Omental fat pad (tissue), 4 donors: Measurements from ENCODE around the gene CDYL. TPM values are rescaled to one million over a fixed set of nuclear protein-coding genes. Genes with fewer than 3 reads are reported as not detected.

Experiments used
- ATAC-seq: fragments of 150-250 bp; one replicate; pipeline ENCODE4 v1.9.1; 2016; ENCODE audit warnings: mild to moderate bottlenecking, moderate library complexity; ENCODE audit not compliant: low FRiP score
- DNase-seq: peaks from one replicate; pipeline ENCODE4 v3.0.0-alpha.2; 2019; ENCODE audit warnings: low spot score
- total RNA-seq, 4 donors: library from RNA; depleted of rRNA; stranded (reverse); fragments of >200 nt; gene quantifications; one replicate each; pipeline ENCODE4 v1.1.0, GENCODE V29; 2016
- TF ChIP-seq, protein P1 (sequence below), 3 donors: fragments of 450-650 bp; IDR thresholded peaks; one replicate each; pipeline ENCODE4 v1.5.1; 2016 to 2017; ENCODE audit warnings: antibody characterized with exemption in 3 of 3, mild to moderate bottlenecking in 3 of 3, moderate library complexity in 2 of 3

CDYL gene, protein sequence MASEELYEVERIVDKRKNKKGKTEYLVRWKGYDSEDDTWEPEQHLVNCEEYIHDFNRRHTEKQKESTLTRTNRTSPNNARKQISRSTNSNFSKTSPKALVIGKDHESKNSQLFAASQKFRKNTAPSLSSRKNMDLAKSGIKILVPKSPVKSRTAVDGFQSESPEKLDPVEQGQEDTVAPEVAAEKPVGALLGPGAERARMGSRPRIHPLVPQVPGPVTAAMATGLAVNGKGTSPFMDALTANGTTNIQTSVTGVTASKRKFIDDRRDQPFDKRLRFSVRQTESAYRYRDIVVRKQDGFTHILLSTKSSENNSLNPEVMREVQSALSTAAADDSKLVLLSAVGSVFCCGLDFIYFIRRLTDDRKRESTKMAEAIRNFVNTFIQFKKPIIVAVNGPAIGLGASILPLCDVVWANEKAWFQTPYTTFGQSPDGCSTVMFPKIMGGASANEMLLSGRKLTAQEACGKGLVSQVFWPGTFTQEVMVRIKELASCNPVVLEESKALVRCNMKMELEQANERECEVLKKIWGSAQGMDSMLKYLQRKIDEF
- total RNA-seq = 10 to 100 TPM; 32.2 to 34.5 (median 33.0) TPM

DNA sequence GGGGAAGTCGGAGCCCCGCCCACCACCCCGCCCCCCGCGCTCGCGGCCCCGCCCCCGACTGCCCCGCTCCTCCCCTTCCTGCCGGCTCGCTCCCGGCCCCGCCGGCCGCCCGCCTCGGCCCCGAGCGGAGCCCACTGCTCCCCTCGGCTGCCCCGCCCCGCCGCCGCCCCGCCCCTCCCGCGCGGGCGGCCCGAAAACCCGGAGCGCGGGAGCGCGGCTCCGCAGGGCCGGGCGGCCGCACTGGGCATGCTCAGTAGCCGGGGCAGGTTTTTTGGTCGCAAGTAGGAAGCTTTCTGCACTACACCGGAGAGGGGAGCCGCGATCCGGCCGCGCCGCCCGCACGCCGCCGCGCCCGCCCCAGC lies at the start of gene CDYL:
Gene CDYL (plus strand): TSS at position 274 of the 362 bp plus-strand sequence. CDS start 380 bp downstream, outside the sequence.
- ATAC-seq (peak; percentile 86), DNase-seq (peak; percentile 61)
- TF ChIP-seq, protein P1, sequence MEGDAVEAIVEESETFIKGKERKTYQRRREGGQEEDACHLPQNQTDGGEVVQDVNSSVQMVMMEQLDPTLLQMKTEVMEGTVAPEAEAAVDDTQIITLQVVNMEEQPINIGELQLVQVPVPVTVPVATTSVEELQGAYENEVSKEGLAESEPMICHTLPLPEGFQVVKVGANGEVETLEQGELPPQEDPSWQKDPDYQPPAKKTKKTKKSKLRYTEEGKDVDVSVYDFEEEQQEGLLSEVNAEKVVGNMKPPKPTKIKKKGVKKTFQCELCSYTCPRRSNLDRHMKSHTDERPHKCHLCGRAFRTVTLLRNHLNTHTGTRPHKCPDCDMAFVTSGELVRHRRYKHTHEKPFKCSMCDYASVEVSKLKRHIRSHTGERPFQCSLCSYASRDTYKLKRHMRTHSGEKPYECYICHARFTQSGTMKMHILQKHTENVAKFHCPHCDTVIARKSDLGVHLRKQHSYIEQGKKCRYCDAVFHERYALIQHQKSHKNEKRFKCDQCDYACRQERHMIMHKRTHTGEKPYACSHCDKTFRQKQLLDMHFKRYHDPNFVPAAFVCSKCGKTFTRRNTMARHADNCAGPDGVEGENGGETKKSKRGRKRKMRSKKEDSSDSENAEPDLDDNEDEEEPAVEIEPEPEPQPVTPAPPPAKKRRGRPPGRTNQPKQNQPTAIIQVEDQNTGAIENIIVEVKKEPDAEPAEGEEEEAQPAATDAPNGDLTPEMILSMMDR (IDR thresholded peaks at IDR 0.05) = no peak

DNA sequence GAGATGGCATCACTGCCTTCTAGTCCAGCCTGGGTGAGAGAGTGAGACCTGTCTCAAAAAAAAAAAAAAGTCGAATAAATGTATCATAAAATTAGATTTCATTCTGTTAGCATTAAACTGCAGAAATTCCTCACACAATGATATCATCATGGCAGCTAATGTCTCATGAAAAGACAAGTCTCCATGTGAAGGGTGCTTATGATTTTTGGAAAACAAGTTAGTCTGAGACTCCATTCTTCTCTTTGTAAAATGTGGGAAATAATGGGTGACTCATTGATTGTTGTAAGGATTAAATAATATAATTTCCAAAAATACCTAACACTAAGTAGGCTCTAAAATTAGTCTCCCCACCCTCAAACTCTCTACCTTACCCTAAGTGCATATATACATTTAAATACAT lies 49.6 kb upstream of the CDYL start:
- TF ChIP-seq, protein P1 (IDR thresholded peaks at IDR 0.05) = no peak
- DNase-seq (no peak), ATAC-seq (no peak)

DNA sequence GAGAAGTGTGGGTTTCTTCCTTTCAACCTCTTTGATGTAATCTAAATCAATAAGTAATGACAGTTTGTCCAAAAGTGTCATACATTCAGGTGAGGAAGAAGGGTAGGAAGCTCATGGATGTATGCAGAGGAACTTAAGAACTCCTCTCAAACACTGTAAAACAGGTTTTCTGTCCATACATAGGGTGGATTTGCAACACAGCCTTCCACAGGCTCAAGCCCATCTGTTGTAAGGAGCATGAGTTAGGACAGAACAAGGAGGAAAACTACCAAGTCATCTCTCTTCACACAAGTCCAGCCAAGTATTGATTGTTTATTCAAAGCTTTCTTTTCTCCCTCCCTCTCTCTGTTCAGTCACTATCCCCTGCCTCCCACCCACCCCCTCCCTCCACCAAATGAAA lies 49.0 kb upstream of the CDYL start:
- ATAC-seq (no peak), DNase-seq (no peak)
- TF ChIP-seq, protein P1 (IDR thresholded peaks at IDR 0.05) = no peak

DNA sequence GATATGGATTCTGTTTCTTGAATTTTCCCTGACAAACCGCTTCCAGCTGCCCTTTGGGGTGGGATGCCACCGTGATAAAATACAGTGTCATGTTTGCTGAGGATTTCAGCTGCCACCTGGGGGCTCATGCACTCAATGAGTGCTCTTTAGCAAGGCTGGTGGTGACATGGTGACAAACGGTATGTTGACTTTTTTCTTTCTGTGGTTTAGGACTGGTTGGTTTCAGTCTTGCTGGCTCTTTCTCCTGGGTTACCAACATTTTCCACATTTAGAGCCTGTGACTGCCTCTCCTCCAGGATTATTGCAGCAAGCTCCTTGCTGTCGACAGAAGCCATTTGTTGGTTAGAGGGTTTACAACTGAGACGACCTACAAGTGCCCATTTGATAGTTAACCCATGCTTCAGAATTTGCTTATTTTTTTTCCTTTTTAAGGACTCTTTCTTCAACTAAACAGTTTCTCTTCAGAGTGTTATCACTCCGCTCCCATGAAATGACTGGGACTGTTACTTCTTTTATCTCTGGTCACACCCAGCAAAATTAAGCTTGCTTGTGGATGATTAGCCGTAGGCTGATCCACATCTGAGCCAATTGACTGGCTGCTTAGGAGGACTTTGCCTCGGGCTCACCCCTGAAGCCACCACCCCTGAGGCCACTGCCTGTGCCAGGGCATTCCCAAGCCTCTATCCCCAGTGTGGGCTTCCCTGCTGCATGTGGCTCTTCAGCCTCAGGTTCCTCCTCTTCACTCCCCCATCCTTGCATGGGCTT lies 48.4 kb upstream of the CDYL start:
- DNase-seq (no peak), ATAC-seq (no peak)
- TF ChIP-seq, protein P1 (IDR thresholded peaks at IDR 0.05) = no peak

DNA sequence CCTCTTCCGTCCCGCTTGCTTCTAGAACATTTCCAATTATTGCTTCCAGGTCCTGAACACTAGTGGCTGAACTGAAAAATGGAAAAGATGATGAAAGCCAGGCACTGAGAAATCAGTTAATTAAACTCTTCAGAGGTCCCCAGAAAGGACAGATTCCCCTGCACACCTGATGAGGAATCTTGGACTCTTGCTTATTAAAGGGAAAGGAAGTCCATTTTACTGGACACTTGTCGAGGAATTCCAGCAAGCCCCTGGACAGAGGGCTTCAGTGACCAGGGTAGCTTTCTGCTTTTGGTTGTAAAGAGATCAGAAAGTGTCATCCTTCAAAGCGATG lies 47.8 kb upstream of the CDYL start:
- DNase-seq = no peak
- TF ChIP-seq, protein P1 (IDR thresholded peaks at IDR 0.05) = no peak
- no peak for ATAC-seq

DNA sequence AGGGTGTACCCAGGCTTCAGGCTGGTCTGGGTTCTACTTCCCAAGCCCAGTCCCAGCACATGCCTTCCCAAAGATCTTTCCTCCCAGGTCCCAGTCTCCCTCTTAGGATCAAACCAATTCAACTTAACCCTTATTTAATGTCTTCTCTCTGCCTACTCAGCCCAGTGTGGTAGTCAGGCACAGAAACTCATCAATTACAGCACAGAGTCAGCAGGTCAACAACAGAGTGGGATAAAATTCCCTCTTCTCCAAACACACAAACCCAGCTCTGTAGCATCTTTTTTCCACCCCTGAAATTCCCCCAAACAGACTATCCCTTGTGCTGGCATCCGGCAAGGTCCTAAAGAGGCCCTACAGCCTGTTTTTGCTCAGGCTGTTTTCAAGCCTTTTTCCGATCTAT lies 47.3 kb upstream of the CDYL start:
- ATAC-seq = no peak
- TF ChIP-seq, protein P1 (IDR thresholded peaks at IDR 0.05) = no peak
- DNase-seq = no peak
